ENCODE results near the gene DCDC1.

- TF ChIP-seq POLR2AphosphoS5 (IDR thresholded peaks at IDR 0.05; ENCODE audit: low read depth, low read length) (peak; percentile 95), POLR2A (IDR thresholded peaks at IDR 0.05; ENCODE audit: borderline replicate concordance, extremely low read depth, insufficient read depth, insufficient read length) (peak; percentile 85), EGR1 (IDR thresholded peaks at IDR 0.05; ENCODE audit: low read depth) (peak; percentile 76), EZH2 (IDR thresholded peaks at IDR 0.05) (no peak), CEBPB (IDR thresholded peaks at IDR 0.05; ENCODE audit: low read depth) (no peak), SP1 (IDR thresholded peaks at IDR 0.05; ENCODE audit: low read depth) (peak; percentile 57), EZH2phosphoT487 (IDR thresholded peaks at IDR 0.05; ENCODE audit: borderline replicate concordance) (no peak), ZFX (IDR thresholded peaks at IDR 0.05) (no peak; the same call in 1 of the 2 replicates), REST (IDR thresholded peaks at IDR 0.05; ENCODE audit: low read depth) (no peak), RAD21 (IDR thresholded peaks at IDR 0.05; ENCODE audit: low read depth) (no peak), CBX3 (IDR thresholded peaks at IDR 0.05; ENCODE audit: low read depth) (peak; percentile 91)
- TF ChIP-seq, protein P1, sequence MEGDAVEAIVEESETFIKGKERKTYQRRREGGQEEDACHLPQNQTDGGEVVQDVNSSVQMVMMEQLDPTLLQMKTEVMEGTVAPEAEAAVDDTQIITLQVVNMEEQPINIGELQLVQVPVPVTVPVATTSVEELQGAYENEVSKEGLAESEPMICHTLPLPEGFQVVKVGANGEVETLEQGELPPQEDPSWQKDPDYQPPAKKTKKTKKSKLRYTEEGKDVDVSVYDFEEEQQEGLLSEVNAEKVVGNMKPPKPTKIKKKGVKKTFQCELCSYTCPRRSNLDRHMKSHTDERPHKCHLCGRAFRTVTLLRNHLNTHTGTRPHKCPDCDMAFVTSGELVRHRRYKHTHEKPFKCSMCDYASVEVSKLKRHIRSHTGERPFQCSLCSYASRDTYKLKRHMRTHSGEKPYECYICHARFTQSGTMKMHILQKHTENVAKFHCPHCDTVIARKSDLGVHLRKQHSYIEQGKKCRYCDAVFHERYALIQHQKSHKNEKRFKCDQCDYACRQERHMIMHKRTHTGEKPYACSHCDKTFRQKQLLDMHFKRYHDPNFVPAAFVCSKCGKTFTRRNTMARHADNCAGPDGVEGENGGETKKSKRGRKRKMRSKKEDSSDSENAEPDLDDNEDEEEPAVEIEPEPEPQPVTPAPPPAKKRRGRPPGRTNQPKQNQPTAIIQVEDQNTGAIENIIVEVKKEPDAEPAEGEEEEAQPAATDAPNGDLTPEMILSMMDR (IDR thresholded peaks at IDR 0.05 in 2 of 3, conservative IDR thresholded peaks at IDR 0.05 in 1 of 3; ENCODE audit: borderline replicate concordance in 1 of 3, insufficient read depth in 1 of 3, low read depth in 2 of 3, low read length in 2 of 3) = no peak
- TF ChIP-seq, protein P2, sequence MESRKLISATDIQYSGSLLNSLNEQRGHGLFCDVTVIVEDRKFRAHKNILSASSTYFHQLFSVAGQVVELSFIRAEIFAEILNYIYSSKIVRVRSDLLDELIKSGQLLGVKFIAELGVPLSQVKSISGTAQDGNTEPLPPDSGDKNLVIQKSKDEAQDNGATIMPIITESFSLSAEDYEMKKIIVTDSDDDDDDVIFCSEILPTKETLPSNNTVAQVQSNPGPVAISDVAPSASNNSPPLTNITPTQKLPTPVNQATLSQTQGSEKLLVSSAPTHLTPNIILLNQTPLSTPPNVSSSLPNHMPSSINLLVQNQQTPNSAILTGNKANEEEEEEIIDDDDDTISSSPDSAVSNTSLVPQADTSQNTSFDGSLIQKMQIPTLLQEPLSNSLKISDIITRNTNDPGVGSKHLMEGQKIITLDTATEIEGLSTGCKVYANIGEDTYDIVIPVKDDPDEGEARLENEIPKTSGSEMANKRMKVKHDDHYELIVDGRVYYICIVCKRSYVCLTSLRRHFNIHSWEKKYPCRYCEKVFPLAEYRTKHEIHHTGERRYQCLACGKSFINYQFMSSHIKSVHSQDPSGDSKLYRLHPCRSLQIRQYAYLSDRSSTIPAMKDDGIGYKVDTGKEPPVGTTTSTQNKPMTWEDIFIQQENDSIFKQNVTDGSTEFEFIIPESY (IDR thresholded peaks at IDR 0.05; ENCODE audit: extremely low read depth, insufficient replicate concordance, low read length) = no peak
Measured at GRCh38 chr11:31369348-31370329, at the start of gene DCDC1, which contains the start of gene DNAJC24.

Data from HCT116 (cell line).